Measurements from ENCODE around the gene IL3. TPM values are rescaled to one million over a fixed set of nuclear protein-coding genes. Genes with fewer than 3 reads are reported as not detected.

The IL3 gene
- total RNA-seq, 6 experiments from 2014 or later = not detected

DNA sequence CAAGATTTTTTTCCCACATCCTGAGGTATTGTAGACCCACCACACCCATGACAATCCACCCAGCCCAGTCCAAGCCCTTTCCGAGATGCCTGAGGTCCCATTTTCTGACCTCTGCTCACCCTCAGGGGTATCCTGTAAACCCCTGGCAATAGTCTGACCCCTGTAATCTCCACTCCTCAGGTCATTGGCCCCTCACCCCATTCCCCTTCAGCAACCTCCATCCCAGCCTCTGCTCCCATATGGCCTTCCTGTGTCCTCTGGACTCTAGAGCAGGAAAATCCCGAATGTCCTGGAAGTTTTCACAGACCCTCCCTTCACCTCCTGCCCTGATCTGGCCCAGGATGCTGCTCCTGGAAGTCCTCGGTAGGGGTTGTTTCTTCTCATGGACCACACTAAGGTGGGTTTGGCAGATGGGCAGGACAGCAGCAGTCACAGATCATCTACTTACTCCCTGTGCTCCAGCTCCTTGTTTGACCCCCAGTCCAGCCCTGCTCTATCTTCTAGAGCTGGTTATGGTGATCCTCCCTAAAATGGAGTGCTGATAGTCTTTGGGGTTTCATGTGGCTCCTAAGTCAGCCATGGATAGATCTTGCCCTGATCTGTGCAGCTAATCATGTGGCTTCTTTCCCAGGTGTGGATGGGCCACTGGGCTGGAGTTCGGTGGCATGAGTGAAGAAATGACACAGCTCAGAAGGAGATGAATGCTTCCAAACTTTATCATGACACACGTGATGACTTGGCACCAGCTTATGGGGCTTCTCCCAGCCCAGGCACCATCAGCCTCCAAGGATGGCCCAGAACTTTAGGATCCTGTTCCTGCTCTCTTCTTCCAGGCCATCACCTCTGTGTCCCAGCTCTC is 37.0 kb upstream of the IL3 start:
- Mint-ChIP-seq H3K27ac (no peak overlapping the region), H3K4me3 (no peak overlapping the region), H3K4me1 (ENCODE audit: low read depth) (peaks cover 20% of the 10 kb centered on the region), H3K27me3 (ENCODE audit: insufficient read depth) (peaks cover 10% of the 10 kb centered on the region), H3K9me3 (no peaks in the 10 kb centered on the region), H3K36me3 (ENCODE audit: low read depth) (no peaks in the 10 kb centered on the region)
- TF ChIP-seq, protein P1, sequence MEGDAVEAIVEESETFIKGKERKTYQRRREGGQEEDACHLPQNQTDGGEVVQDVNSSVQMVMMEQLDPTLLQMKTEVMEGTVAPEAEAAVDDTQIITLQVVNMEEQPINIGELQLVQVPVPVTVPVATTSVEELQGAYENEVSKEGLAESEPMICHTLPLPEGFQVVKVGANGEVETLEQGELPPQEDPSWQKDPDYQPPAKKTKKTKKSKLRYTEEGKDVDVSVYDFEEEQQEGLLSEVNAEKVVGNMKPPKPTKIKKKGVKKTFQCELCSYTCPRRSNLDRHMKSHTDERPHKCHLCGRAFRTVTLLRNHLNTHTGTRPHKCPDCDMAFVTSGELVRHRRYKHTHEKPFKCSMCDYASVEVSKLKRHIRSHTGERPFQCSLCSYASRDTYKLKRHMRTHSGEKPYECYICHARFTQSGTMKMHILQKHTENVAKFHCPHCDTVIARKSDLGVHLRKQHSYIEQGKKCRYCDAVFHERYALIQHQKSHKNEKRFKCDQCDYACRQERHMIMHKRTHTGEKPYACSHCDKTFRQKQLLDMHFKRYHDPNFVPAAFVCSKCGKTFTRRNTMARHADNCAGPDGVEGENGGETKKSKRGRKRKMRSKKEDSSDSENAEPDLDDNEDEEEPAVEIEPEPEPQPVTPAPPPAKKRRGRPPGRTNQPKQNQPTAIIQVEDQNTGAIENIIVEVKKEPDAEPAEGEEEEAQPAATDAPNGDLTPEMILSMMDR (IDR thresholded peaks at IDR 0.05) = no peak
- DNase-seq = no peak

DNA sequence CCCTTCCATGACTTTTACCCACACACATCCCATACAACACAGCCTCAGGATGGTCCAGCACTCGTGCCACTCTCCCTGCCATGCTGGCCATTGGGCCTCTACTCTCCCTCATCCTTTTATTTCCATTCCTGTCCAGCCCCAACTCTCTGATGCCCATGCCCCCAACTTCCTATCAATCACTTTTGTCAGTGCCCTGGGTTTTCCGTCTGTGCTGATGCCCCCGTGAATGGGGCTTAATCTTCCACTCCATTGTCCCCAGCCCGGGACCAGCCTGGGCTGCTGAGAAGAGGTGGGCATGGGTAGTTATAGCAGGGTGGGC is 36.4 kb upstream of the IL3 start:
- H3K27ac Mint-ChIP-seq = no peak overlapping the region
- DNase-seq = no peak
- H3K36me3 Mint-ChIP-seq (ENCODE audit: low read depth) = no peaks in the 10 kb centered on the region
- TF ChIP-seq, protein P1 (IDR thresholded peaks at IDR 0.05) = no peak
- no peak overlapping the region for H3K4me3 Mint-ChIP-seq
- peaks cover 11% of the 10 kb centered on the region for H3K27me3 Mint-ChIP-seq (ENCODE audit: insufficient read depth)
- peaks cover 20% of the 10 kb centered on the region for H3K4me1 Mint-ChIP-seq (ENCODE audit: low read depth)
- no peaks in the 10 kb centered on the region for H3K9me3 Mint-ChIP-seq

DNA sequence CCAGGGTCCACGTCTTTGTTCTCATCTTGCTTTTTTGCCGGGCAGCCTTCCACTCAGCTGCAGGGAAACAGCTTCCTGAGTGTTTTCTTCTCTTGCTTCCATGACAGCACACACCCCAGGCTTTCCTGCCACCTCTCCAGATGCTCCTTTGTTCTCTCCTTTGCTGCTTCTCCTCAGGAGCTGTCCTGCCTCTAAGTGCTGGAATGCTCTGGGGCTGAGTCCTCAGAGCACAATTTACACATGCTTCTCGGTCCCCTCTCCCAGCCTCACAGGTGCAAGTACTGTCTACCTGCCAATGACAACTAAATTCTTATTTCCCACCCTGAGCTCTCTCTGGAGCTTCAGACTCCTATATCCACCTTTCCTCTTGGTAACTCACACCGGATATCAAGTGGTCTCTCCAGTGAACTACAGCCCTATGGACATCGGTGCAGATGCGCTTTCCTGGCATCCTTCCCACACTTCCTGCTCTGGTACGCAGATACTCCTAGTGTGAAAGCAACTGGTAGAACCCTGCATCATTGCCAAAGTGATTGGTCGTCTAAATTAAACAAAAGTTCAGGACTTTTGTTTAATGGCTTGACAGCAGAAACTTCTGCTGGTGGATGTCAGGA is 35.6 kb upstream of the IL3 start:
- H3K27ac Mint-ChIP-seq = no peak overlapping the region
- H3K36me3 Mint-ChIP-seq (ENCODE audit: low read depth) = no peaks in the 10 kb centered on the region
- TF ChIP-seq, protein P1 (IDR thresholded peaks at IDR 0.05) = no peak
- no peak overlapping the region for H3K4me3 Mint-ChIP-seq
- H3K27me3 Mint-ChIP-seq (ENCODE audit: insufficient read depth) = peaks cover 10% of the 10 kb centered on the region
- no peak for DNase-seq
- H3K4me1 Mint-ChIP-seq (ENCODE audit: low read depth) = peaks cover 20% of the 10 kb centered on the region
- no peaks in the 10 kb centered on the region for H3K9me3 Mint-ChIP-seq

DNA sequence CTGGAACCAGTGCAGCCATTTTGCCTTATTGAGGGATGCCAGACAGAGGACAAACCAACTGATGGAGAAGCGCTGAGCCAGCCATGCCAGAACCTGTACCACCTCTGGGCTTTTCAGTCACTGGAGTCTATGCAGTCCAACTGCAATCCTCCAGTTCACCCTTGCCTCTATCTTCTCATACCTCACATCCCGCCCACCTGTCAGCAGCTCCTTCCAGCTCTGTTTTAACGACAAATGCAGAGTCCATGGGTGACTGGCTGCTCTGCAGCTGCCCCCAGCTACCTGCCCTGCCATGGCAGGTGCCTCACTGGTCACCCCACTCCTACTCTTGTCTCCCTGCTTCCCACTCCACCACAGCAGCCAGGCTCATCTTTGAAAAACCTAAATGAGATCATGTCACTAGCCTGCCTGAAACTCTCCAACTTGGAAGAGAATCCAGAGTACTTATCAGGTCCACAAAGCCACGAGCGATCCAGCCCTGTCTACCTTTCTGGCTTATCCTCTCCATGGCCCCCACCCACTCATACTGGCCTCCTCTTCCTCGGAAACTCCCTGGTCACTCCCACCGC is 35.0 kb upstream of the IL3 start:
- DNase-seq = no peak
- Mint-ChIP-seq H3K4me1 (ENCODE audit: low read depth) (peaks cover 20% of the 10 kb centered on the region), H3K36me3 (ENCODE audit: low read depth) (no peaks in the 10 kb centered on the region), H3K4me3 (no peak overlapping the region), H3K27ac (no peak overlapping the region), H3K27me3 (ENCODE audit: insufficient read depth) (peaks cover 10% of the 10 kb centered on the region), H3K9me3 (no peaks in the 10 kb centered on the region)
- TF ChIP-seq, protein P1 (IDR thresholded peaks at IDR 0.05) = no peak

DNA sequence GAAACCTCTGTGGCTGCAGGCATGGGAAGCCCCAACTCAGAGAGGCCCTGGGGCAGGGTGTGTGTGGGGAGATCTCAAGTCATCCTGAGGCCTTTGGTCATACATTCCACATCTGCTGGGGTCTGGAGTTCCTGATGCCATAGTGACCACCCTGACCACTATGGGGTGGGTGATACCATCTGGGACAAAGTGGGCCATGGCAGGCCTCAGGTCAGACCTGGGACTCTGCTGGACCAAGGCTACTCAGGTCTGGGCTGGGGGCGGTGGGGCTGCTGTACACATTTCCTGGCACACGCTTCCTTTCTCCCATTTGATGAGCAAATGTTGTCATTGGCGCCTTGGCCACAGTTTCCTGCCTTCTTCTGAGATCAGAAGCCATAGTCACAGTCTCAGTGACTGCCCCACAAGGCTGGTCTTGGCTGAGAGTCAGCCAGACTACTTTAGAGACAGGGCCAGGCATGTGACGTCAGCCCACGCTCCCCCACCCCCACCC is 33.9 kb upstream of the IL3 start:
- Mint-ChIP-seq H3K4me3 (no peak overlapping the region), H3K4me1 (ENCODE audit: low read depth) (peaks cover 10% of the 10 kb centered on the region; the same call in 1 of the 2 replicates), H3K9me3 (no peaks in the 10 kb centered on the region), H3K36me3 (ENCODE audit: low read depth) (no peaks in the 10 kb centered on the region), H3K27me3 (ENCODE audit: insufficient read depth) (peaks cover 11% of the 10 kb centered on the region), H3K27ac (no peak overlapping the region)
- DNase-seq = no peak
- TF ChIP-seq, protein P1 (IDR thresholded peaks at IDR 0.05) = no peak

Measured in HFFc6 (cell line).